Activated CD8-positive, alpha-beta T cell treated with anti-CD3 and anti-CD28 coated beads for 36 hours (primary cell): ENCODE data around the gene PIK3C2A. TPM values are rescaled to one million over a fixed set of nuclear protein-coding genes. Genes with fewer than 3 reads are reported as not detected.

Experiments
- ATAC-seq: fragments of 200-7000 bp; cut with Tn5 transposase; one replicate; pipeline ENCODE4 v1.10.0; 2021; ENCODE audit warnings: mild to moderate bottlenecking, moderate library complexity
- CTCF ChIA-PET: fragments of 350-600 bp; sonication (Branson Sonifier 250); formaldehyde crosslinking; loops from one replicate; lab custom pipeline; 2021; ENCODE audit warnings: antibody characterized with exemption; lab: Charles Lee
- POLR2A ChIA-PET: fragments of 350-600 bp; sonication (Branson Sonifier 250); formaldehyde crosslinking; loops from one replicate; lab custom pipeline; 2021; ENCODE audit warnings: antibody characterized with exemption; lab: Charles Lee
- DNase-seq: peaks from one replicate; pipeline ENCODE4 v3.0.0-alpha.2; 2020
- H3K27ac Mint-ChIP-seq: one replicate; pipeline ENCODE4 v1.8.0; 2021; ENCODE audit warnings: mild to moderate bottlenecking, mixed read lengths
- H3K27me3 Mint-ChIP-seq: one replicate; pipeline ENCODE4 v1.8.0; 2021; ENCODE audit warnings: mixed read lengths
- H3K36me3 Mint-ChIP-seq: one replicate; pipeline ENCODE4 v1.8.0; 2021; ENCODE audit warnings: low read depth, mixed read lengths
- H3K4me1 Mint-ChIP-seq: one replicate; pipeline ENCODE4 v1.8.0; 2021; ENCODE audit warnings: low read depth, mixed read lengths
- H3K4me3 Mint-ChIP-seq: one replicate; pipeline ENCODE4 v1.8.0; 2021; ENCODE audit warnings: mild to moderate bottlenecking, moderate library complexity, mixed read lengths
- H3K9me3 Mint-ChIP-seq: one replicate; pipeline ENCODE4 v1.8.0; 2021; ENCODE audit warnings: mixed read lengths
- CTCF ChIP-seq: fragments of 200-600 bp; IDR thresholded peaks from one replicate; pipeline ENCODE4 v1.8.0; 2022; ENCODE audit warnings: antibody characterized with exemption, mild to moderate bottlenecking
- intact Hi-C: fragments of 100-400 bp; cut with micrococcal nuclease; formaldehyde crosslinking; loops from one replicate; pipeline ENCODE4 v1.10.0; 2022
- total RNA-seq, 2 experiments: library from RNA; stranded (reverse); gene quantifications; one replicate each; pipeline ENCODE4 v1.2.3, GENCODE V29; 2021

The PIK3C2A gene
- total RNA-seq, 2 experiments from 2014 or later, result 24.1 to 29.3 TPM

- Mint-ChIP-seq H3K4me1 (peaks cover 47% of the 10 kb centered on the region), H3K4me3 (no peak overlapping the region), H3K27ac (no peak overlapping the region), H3K27me3 (no peaks in the 10 kb centered on the region), H3K9me3 (no peaks in the 10 kb centered on the region), H3K36me3 (peaks cover 18% of the 10 kb centered on the region)
- DNase-seq, result no peak
- ChIA-PET CTCF (no interaction called here), POLR2A (no interaction called here)
- no peak for TF ChIP-seq CTCF
- intact Hi-C loops, result no loop called here
- ATAC-seq, result no peak
Observed at GRCh38 chr11:17163736-17164135, 44.0 kb downstream of the PIK3C2A start.

- H3K36me3 Mint-ChIP-seq, result peaks cover 15% of the 10 kb centered on the region
- CTCF ChIA-PET, result no interaction called here
Observed at GRCh38 chr11:17163291-17163690, 44.5 kb downstream of the PIK3C2A start.

GRCh38 chr11:17162376-17162775, 45.4 kb downstream of the PIK3C2A start:
- ChIA-PET POLR2A (interaction anchor here (0.6 to 1.1 kb wide), 2 partner anchors 16 to 190 kb away, joined by 3 read pairs; no protein-coding TSS in a partner anchor), CTCF (no interaction called here)
- peaks cover 47% of the 10 kb centered on the region for H3K4me1 Mint-ChIP-seq

More at GRCh38 chr11:17163291-17163690, 44.5 kb downstream of the PIK3C2A start:
- no peak for TF ChIP-seq CTCF
- Mint-ChIP-seq H3K27ac (no peak overlapping the region), H3K4me1 (peaks cover 47% of the 10 kb centered on the region), H3K4me3 (no peak overlapping the region), H3K9me3 (no peaks in the 10 kb centered on the region), H3K27me3 (no peaks in the 10 kb centered on the region)
- intact Hi-C loops, result no loop called here
- ATAC-seq (no peak), DNase-seq (no peak)
- POLR2A ChIA-PET, result interaction anchor here (1.1 kb wide), 1 partner anchor 17 kb away, joined by 3 read pairs; no protein-coding TSS in a partner anchor

GRCh38 chr11:17161515-17161914, 46.3 kb downstream of the PIK3C2A start:
- ChIA-PET POLR2A (no interaction called here), CTCF (no interaction called here)
- H3K9me3 Mint-ChIP-seq, result no peaks in the 10 kb centered on the region
- H3K4me3 Mint-ChIP-seq, result no peak overlapping the region
- DNase-seq, result no peak
- TF ChIP-seq CTCF, result no peak
- H3K36me3 Mint-ChIP-seq, result peaks cover 10% of the 10 kb centered on the region
- no peak for ATAC-seq
- intact Hi-C loops, result no loop called here
- peaks cover 49% of the 10 kb centered on the region for H3K4me1 Mint-ChIP-seq
- H3K27ac Mint-ChIP-seq, result no peak overlapping the region
- no peaks in the 10 kb centered on the region for H3K27me3 Mint-ChIP-seq

More at GRCh38 chr11:17162376-17162775, 45.4 kb downstream of the PIK3C2A start:
- Mint-ChIP-seq H3K27ac (peak overlapping the region; percentile 65), H3K27me3 (no peaks in the 10 kb centered on the region), H3K4me3 (no peak overlapping the region), H3K36me3 (peaks cover 11% of the 10 kb centered on the region), H3K9me3 (no peaks in the 10 kb centered on the region)
- intact Hi-C loops, result no loop called here
- no peak for TF ChIP-seq CTCF
- DNase-seq, result no peak
- no peak for ATAC-seq

GRCh38 chr11:17159441-17159840, 48.3 kb downstream of the PIK3C2A start:
- Mint-ChIP-seq H3K9me3 (no peaks in the 10 kb centered on the region), H3K27ac (no peak overlapping the region), H3K27me3 (no peaks in the 10 kb centered on the region), H3K4me3 (no peak overlapping the region), H3K36me3 (peaks cover 16% of the 10 kb centered on the region), H3K4me1 (peaks cover 43% of the 10 kb centered on the region)
- no peak for TF ChIP-seq CTCF
- CTCF ChIA-PET, result interaction anchor here (1.1 to 1.6 kb wide), 5 partner anchors 10 to 225 kb away, joined by 3 to 5 read pairs (median 5); no protein-coding TSS in a partner anchor
- POLR2A ChIA-PET, result no interaction called here
- DNase-seq (no peak), ATAC-seq (no peak)
- intact Hi-C loops, result no loop called here

Other genes starting within 250 kb of the PIK3C2A start
- 1 to 10 TPM; 6.0 to 6.6 TPM for gene PLEKHA7, start 193.6 kb downstream of the PIK3C2A start, total RNA-seq
- gene RPS13, start 130.3 kb downstream of the PIK3C2A start, total RNA-seq, result 1,000 to 10,000 TPM; 1,728 to 1,739 TPM
- gene NUCB2, start 68.8 kb upstream of the PIK3C2A start, total RNA-seq, result 10 to 100 TPM; 81.9 to 86.0 TPM
- 1 to 10 TPM; 3.4 to 4.2 TPM for gene NCR3LG1, start 143.8 kb upstream of the PIK3C2A start, total RNA-seq
- 1 to 10 TPM; 1.2 to 2.4 TPM for gene KCNJ11, start 180.7 kb upstream of the PIK3C2A start, total RNA-seq